Upper lobe of left lung (tissue), 6 donors: ENCODE data around the gene EML1. TPM values are rescaled to one million over a fixed set of nuclear protein-coding genes. Genes with fewer than 3 reads are reported as not detected.
A peak's percentile ranks its signal among the peaks of the same experiment; 100 is the strongest.

Experiments
- ATAC-seq, 2 donors: fragments of 200-7000 bp; cut with Tn5 transposase; one replicate each; pipeline ENCODE4 v1.9.1; 2022; ENCODE audit warnings: mild to moderate bottlenecking in 2 of 2, moderate library complexity in 2 of 2; ENCODE audit not compliant: low FRiP score in 2 of 2
- DNase-seq, 2 donors: peaks; one replicate each; pipeline ENCODE4 v3.0.0-alpha.2; 2019 to 2020
- H3K27ac ChIP-seq, 4 donors: fragments of 200-600 bp; sonication (generic); one replicate each; pipeline ENCODE4 v1.5.1; 2016 to 2019
- H3K27me3 ChIP-seq, 4 donors: fragments of 200-600 bp; sonication (generic); one replicate each; pipeline ENCODE4 v1.5.1; 2017 to 2019
- H3K36me3 ChIP-seq, 4 donors: fragments of 200-600 bp; sonication (generic); one replicate each; pipeline ENCODE4 v1.5.1; 2016 to 2019
- H3K4me1 ChIP-seq, 4 donors: fragments of 200-600 bp; sonication (generic); one replicate each; pipeline ENCODE4 v1.5.1; 2018 to 2019
- H3K4me3 ChIP-seq, 4 donors: fragments of 200-600 bp; sonication (generic); one replicate each; pipeline ENCODE4 v1.5.1; 2017 to 2019; ENCODE audit warnings: mild to moderate bottlenecking in 2 of 4, moderate library complexity in 1 of 4
- H3K9me3 ChIP-seq, 4 donors: fragments of 200-600 bp; sonication (generic); one replicate each; pipeline ENCODE4 v1.5.1; 2018 to 2019
- CTCF ChIP-seq, 6 experiments: fragments of 450-650 bp in 4 of 6; fragments of 200-600 bp in 2 of 6; sonication (generic) in 2 of 6; IDR thresholded peaks; one replicate each; pipeline ENCODE4 v1.5.1; 2016 to 2019; ENCODE audit warnings: antibody characterized with exemption in 6 of 6
- EP300 ChIP-seq, 4 donors: sonication (generic); formaldehyde crosslinking; IDR thresholded peaks; one replicate each; pipeline ENCODE4 v1.5.1; 2017; ENCODE audit warnings: antibody characterized with exemption in 4 of 4, control low read depth in 2 of 4
- POLR2A ChIP-seq, 4 donors: fragments of 450-650 bp; IDR thresholded peaks; one replicate each; pipeline ENCODE4 v1.5.1; 2016 to 2017; ENCODE audit warnings: antibody characterized with exemption in 4 of 4, mild to moderate bottlenecking in 2 of 4
- POLR2AphosphoS5 ChIP-seq, 2 donors: sonication (generic); formaldehyde crosslinking; IDR thresholded peaks; one replicate each; pipeline ENCODE4 v1.5.1; 2017; ENCODE audit warnings: antibody characterized with exemption in 2 of 2
- WGBS, 2 donors: methylation state at CpG; one replicate each; pipeline ENCODE4 v1.1.5; 2017 to 2018; 5-methylcytosine and 5-hydroxymethylcytosine counted together
- total RNA-seq, 6 donors: library from RNA; depleted of rRNA in 4 of 6; stranded (reverse); fragments of >200 nt in 4 of 6; gene quantifications; one replicate each; pipeline versions ENCODE4 v1.1.0 to v1.2.1, GENCODE V29; 2016 to 2021
- donor health status: DM: no; HTN: no; CAD: no; lungs with moderate emphysema.
- donor health status: DM: no; HTN: yes; CAD: no; lungs with severe emphysema.

EML1 gene
- total RNA-seq, 6 donors from 2014 or later: 22.2 to 55.5 (median 36.4) TPM

- DNase-seq (no peak), ATAC-seq (no peak)
- Histone ChIP-seq H3K4me3 (no peak overlapping the region), H3K27ac (peak overlapping the region in 3 of 4 donors; percentile 68 to 86 (median 78)), H3K9me3 (no peaks in the 10 kb centered on the region), H3K36me3 (no peaks in the 10 kb centered on the region), H3K27me3 (no peaks in the 10 kb centered on the region), H3K4me1 (peaks cover 59 to 80% (median 71%) of the 10 kb centered on the region in 4 donors)
- WGBS, 2 donors: 85 to 89% methylated on average over 13 of the region's 13 CpGs
- TF ChIP-seq POLR2A (IDR thresholded peaks at IDR 0.05) (no peak), POLR2AphosphoS5 (IDR thresholded peaks at IDR 0.05) (no peak), CTCF (IDR thresholded peaks at IDR 0.05) (peak in 1 of 6 experiments; percentile 5), EP300 (IDR thresholded peaks at IDR 0.05) (no peak)
These were observed 44.1 kb upstream of the EML1 start for GRCh38 chr14:99749142-99749541.

- TF ChIP-seq CTCF (IDR thresholded peaks at IDR 0.05) (no peak), POLR2A (IDR thresholded peaks at IDR 0.05) (no peak), EP300 (IDR thresholded peaks at IDR 0.05) (no peak), POLR2AphosphoS5 (IDR thresholded peaks at IDR 0.05) (no peak)
- Histone ChIP-seq H3K4me3 (no peak overlapping the region), H3K36me3 (no peaks in the 10 kb centered on the region), H3K4me1 (peaks cover 51 to 83% (median 73%) of the 10 kb centered on the region in 4 donors), H3K9me3 (no peaks in the 10 kb centered on the region), H3K27ac (peak overlapping the region; percentile 3 to 86 (median 70)), H3K27me3 (no peaks in the 10 kb centered on the region)
- WGBS, 2 donors: 47 to 67% methylated on average over 16 to 23 of the region's 23 CpGs
- ATAC-seq (peak in 1 of 2 donors; percentile 23), DNase-seq (no peak)
These were observed 43.2 kb upstream of the EML1 start for GRCh38 chr14:99749763-99750715.

GRCh38 chr14:99750746-99751450 is 42.3 kb upstream of the EML1 start:
- no peak for ATAC-seq

More at GRCh38 chr14:99750746-99751450, 42.3 kb upstream of the EML1 start:
- Histone ChIP-seq H3K27me3 (no peaks in the 10 kb centered on the region), H3K36me3 (no peaks in the 10 kb centered on the region), H3K9me3 (no peaks in the 10 kb centered on the region), H3K4me1 (peaks cover 48 to 84% (median 70%) of the 10 kb centered on the region in 4 donors), H3K27ac (peak overlapping the region; percentile 58 to 80 (median 72)), H3K4me3 (no peak overlapping the region)
- DNase-seq: no peak
- TF ChIP-seq CTCF (IDR thresholded peaks at IDR 0.05): no peak
- TF ChIP-seq POLR2AphosphoS5 (IDR thresholded peaks at IDR 0.05): no peak
- no peak for TF ChIP-seq POLR2A (IDR thresholded peaks at IDR 0.05)
- TF ChIP-seq EP300 (IDR thresholded peaks at IDR 0.05): no peak
- 87 to 88% methylated on average over 8 to 11 of the region's 11 CpGs for WGBS, 2 donors
